ENCODE data around the gene CDHR2.

CDHR2 gene

DNA sequence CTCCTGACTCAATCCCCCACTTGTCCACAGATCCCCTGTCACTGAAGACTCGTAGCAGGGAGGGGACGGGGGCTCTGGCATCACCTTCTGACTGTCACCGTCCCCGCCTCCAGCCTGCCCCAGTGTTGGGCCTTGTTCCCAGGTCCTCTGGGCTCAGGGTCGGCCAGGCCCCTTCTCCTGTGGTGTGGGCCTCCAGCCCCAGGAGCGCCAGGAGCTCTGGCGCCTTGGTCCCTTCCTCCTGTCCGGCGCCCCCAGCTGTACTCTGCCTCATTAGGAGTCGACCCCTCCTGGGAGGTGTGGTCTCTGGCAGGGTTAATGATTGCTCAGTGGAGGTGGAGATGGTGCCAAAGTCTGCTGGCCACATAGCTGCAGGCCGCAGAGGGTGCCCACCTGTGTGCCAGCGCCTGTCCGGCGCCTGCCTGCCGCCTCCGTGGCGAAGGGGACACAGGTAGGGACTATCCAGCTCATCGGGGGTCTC is at the start of gene CDHR2:
Gene CDHR2, plus strand, starts transcription at position 376 of the 478 bp plus-strand sequence. CDS start 16,011 bp downstream, outside the sequence.
- in situ Hi-C loops (cut with HindIII; ENCODE audit: low sequenced_read_pairs) = no loop called here

GRCh38 chr5:176500511-176500910 is 48.6 kb upstream of the CDHR2 start:
- in situ Hi-C loops (cut with HindIII; ENCODE audit: low sequenced_read_pairs) = no loop called here

DNA sequence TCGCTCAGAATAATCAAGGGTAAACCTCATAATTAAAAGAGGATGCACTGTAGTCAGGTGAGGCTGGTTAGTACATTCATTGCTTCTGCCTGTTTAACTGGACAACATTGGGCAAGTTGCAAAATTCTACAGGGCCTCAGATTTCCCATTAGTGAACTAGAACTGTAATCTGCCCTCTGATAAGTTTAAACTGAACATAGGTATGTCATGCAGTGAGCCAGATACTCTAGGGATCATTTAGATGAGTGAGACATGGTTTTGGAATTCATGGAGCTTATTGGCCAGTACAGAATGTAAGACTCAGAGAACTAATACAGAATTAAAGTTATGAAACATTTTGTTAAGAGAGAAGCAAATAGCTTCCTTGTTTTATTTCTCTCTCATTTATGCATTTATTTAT is 47.8 kb upstream of the CDHR2 start:
- in situ Hi-C loops (cut with HindIII; ENCODE audit: low sequenced_read_pairs) = no loop called here

DNA sequence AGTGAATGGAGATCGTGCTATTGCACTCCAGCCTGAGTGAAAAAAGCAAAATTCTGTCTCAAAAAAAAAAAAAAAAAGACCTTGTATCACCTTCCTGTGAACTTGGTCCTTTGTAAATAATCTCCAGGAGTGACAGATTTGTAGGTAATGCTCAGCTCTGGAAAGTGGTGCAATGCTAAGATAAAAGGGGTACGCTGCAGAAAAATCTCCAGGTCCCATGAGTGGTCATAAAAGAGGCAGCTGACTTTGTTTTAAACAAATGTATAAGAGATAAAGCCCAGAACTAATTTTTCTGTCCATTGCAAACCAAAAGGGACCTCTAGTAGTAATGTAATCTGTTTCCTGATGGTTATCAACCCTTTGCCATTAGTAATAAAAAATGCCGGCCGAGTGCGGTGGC is 45.6 kb upstream of the CDHR2 start:
- in situ Hi-C loops (cut with HindIII; ENCODE audit: low sequenced_read_pairs) = no loop called here

DNA sequence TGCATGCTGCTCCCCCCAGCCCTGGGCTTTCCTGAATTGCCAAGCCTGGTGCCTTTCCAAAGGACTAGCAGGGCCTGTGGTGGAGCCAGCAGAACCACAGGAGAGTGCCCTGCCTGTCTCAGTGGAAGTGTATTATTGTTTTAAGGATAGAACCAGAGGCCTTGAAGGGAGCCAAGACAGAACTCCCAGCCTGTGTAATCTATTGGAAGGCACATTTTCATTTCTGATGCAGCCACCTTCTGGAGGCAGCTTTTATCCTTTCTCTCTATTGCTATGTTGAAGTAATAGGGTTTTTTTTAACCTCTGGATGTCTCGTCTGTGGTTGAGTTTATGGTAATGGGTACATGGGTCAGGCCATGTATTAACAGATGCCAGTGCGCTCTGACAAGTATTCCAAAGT is 41.2 kb upstream of the CDHR2 start:
- in situ Hi-C loops (cut with HindIII; ENCODE audit: low sequenced_read_pairs) = no loop called here

DNA sequence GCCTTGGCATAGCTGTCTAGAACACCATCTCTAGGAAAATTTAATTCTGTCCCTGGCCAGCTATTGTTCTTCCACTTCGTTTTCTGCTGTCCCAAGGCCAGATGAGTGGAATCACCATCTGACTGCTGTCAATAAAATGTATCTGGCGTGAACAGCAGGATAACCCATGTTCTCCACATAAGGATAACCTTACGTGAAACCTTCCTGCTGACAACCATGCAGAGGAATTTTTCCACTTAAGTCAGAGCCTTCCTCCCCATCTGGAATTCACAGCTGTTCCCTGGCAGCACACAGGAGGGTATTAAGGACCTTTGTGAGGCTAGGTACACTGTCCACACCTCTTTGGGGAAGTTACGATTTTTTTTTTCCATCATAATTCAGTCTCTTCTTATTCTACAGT is 40.5 kb upstream of the CDHR2 start:
- in situ Hi-C loops (cut with HindIII; ENCODE audit: low sequenced_read_pairs) = no loop called here

GRCh38 chr5:176513788-176514187 is 35.4 kb upstream of the CDHR2 start:
- in situ Hi-C loops (cut with HindIII; ENCODE audit: low sequenced_read_pairs) = no loop called here

DNA sequence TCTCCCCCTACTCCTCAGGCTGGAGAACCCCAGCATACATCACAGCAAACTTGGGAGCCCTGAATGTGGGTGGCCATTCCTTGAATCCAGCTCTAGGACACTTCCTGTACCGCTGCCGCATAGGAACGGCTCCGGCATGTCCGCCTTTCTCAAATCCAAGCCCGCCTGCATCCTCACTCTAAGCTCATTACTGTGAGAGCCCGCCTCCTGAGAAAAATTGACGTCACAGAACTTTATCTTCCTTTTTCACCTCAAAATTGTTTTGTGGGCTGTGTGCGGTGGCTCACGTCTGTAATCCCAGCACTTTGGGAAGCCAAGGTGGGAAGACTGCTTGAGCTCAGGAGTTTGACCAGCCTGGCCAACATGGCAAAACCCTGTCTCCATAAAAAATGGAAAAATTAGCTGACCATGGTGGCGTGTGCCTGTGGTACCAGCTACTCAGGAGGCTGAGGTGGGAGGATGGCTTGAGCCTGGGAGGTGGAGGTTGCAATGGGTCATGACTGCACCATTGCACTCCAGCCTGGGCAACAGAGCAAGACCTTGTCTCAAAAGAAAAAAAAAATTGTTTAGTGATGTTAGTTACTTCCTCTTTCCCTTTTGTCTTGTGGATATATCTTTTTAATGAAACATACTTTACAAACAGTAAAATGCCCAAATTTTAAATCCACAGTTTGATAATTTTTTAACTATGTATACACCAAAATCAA is 34.7 kb upstream of the CDHR2 start:
- in situ Hi-C loops (cut with HindIII; ENCODE audit: low sequenced_read_pairs) = no loop called here

- in situ Hi-C loops (cut with HindIII; ENCODE audit: low sequenced_read_pairs) = no loop called here
These were observed 33.7 kb upstream of the CDHR2 start for GRCh38 chr5:176515396-176515795.

- in situ Hi-C loops (cut with HindIII; ENCODE audit: low sequenced_read_pairs) = no loop called here
These were observed 32.0 kb upstream of the CDHR2 start for GRCh38 chr5:176517053-176517661.

DNA sequence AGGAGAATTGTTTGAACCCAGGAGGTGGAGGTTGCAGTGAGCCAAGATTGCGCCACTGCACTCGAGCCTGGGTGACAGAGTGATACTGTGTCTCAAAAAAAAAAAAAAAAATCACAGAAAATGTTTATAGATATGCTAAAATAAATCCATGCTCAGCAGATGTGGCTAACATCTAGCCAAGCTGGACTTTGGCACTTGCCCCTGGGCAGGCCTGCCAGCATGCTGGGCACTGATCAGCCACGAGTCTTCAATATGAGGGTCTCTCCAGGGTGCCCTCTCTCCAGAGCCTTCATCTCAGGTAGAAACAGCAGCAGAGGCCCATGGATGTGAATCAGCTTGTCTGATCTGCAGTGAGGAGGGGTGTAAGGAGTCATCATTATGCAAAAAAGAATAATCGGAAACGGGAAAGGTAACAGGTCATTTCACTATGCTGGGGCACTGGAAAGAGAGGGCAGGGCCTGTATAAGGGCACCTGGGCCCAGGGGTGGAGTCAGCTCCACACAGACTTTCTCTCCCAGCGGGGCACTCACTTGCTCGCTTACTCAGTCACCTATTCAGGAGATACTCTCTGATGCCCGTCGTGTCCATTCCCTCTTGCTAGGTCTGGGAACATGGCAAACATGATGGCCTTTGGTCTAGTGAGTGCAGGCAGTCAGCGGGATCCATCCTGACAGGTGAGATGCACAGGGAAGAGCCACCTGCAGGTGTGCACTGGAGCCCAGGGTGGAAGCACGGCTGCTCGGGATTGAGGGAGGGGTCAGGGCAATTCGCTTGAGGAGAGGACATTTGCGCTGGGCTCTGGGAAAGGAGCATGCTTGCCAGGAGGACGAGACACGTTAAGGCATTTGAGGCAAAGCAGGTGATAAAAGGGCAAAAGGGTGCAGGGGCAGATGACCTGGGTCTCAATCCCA is 29.1 kb upstream of the CDHR2 start:
- in situ Hi-C loops (cut with HindIII; ENCODE audit: low sequenced_read_pairs) = no loop called here

GRCh38 chr5:176521286-176521685 is 27.9 kb upstream of the CDHR2 start:
- in situ Hi-C loops (cut with HindIII; ENCODE audit: low sequenced_read_pairs) = no loop called here

GRCh38 chr5:176521699-176522263 is 27.4 kb upstream of the CDHR2 start:
- in situ Hi-C loops (cut with HindIII; ENCODE audit: low sequenced_read_pairs) = no loop called here

- in situ Hi-C loops (cut with HindIII; ENCODE audit: low sequenced_read_pairs) = no loop called here
These were observed 25.0 kb upstream of the CDHR2 start for GRCh38 chr5:176524138-176524537.

DNA sequence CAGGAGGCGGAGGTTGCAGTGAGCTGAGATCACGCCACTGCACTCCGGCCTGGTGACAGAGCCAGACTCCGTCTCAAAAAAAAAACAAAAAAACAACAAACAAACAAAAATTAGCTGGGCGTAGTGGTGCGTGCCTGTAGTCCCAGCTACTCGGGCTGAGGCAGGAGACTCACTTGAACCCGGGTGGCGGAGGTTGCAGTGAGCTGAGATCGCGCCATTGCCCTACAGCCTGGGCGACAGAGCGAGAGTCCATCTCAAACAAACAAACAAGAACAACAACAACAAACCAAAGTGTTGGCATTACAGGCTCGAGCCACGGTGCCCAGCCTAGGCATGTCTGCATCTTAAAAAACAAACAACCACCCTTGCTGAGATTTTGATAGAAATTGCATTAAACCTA is 24.2 kb upstream of the CDHR2 start:
- in situ Hi-C loops (cut with HindIII; ENCODE audit: low sequenced_read_pairs) = no loop called here

DNA sequence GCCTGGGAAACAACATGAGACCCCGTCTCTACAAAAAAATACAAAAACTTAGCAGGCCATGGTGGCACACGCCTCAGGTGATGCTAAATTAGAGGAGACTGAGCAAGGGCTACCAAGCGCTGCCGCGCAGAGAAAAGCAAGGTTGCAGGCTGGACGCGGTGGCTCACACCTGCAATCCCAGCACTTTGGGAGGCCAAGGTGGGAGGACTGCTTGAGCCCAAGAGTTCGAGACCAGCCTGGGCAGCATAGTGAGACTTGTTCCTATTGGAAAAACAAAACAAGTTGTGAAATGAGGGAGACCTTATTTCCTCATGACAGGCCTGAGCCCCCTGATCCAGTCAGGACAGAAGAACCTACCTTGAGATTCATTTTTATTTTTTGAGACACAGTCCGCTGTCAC is 23.5 kb upstream of the CDHR2 start:
- in situ Hi-C loops (cut with HindIII; ENCODE audit: low sequenced_read_pairs) = no loop called here

DNA sequence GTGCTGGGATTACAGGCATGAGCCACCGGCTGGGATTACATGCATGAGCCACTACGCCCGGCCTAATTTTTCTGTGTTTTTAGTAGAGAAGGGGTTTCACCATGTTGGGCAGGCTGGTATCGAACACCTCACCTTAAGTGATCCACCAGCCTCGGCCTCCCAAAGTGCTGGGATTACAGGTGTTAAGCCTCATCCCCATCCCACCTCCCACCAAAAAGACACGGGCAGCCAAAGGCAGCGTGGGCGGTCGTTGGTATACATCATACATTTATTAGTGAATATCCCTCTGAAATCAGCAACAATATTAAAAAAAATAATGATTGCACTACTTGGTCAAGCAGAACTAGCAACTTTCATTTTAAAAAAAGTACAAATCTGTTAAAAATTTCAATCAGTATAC is 22.7 kb upstream of the CDHR2 start:
- in situ Hi-C loops (cut with HindIII; ENCODE audit: low sequenced_read_pairs) = no loop called here

GRCh38 chr5:176527246-176528222 is 21.6 kb upstream of the CDHR2 start:
- in situ Hi-C loops (cut with HindIII; ENCODE audit: low sequenced_read_pairs) = no loop called here

- in situ Hi-C loops (cut with HindIII; ENCODE audit: low sequenced_read_pairs) = no loop called here
These were observed 20.8 kb upstream of the CDHR2 start for GRCh38 chr5:176528301-176528700.

DNA sequence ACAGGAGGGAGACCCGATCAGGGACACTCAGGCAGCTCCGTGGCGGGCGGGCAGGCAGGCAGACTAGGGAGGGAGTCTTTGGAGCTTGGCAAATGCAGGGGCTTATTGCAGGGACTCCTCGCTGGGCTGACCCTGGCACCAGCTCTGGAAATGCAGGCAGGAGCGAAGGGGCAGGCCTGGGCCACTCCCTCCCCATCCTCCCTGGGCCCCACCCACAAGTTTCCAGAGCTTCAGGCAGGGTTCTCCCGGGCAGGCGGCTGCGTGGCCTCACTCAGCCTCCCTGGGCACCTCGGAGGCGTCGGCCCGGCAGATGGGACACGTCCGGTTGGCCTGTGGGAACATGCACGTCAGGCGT is 20.4 kb upstream of the CDHR2 start:
- in situ Hi-C loops (cut with HindIII; ENCODE audit: low sequenced_read_pairs) = no loop called here

Data from DLD1 (cell line).